ENCODE measurements around the gene FOXC1. TPM values are rescaled to one million over a fixed set of nuclear protein-coding genes. Genes with fewer than 3 reads are reported as not detected.

Gene FOXC1
- total and polyA plus RNA-seq, 10 of the 15 experiments (the other 5 are each of a cell fraction or from before 2014, with no cell fraction given) = 0.13 to 1.5 (median 0.48) TPM; not detected in 2

DNA sequence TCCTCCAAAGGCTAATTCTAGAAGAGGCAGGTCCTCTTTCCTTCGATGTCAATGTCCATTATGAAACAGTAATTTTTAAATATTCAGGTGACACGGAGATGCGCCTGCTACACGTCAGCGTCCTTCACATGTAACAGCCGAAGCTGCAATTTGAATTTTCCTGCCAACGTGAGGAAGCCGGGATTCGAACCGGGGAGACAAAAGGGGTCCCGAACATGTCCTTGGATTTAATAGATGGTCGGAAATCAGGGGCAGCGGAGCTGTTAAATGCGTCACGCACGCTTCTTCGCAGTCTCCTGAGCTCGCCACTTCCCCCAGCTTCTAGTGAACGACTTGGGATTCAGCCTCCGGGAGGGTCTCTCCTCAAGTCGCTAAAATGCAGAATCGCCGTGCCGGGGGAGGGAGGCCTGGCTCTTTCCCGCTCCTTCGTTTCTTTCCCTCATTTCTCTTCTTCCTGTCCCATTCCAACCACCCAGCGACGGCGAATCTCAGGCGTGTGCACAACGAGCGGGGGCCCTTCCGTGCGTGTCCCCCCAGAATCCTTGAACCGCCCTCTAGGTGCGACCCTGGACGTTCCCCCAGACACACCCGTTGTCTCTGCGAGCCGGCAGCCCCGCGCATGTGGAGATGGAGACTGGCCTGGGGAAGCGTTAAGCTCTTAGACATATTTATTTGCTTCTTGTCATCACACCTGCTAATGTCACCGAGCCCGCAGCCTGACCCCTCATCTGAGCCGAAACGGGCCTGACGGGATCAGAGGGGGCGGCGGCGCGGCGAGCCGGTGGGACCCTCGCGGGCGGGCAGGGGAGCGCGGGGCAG lies 1.3 kb upstream of the FOXC1 start:
- CTCF ChIA-PET = interaction anchor here (1.3 to 3.4 kb wide), 4 partner anchors 12 to 600 kb away, joined by 3 to 25 read pairs (median 11); no protein-coding TSS in a partner anchor
- TF ChIP-seq YY1 (IDR thresholded peaks at IDR 0.05; ENCODE audit: low read depth, low read length) = no peak
- no peak for TF ChIP-seq CREM (IDR thresholded peaks at IDR 0.05; ENCODE audit: low read depth)
- no peak for TF ChIP-seq FOXK2 (IDR thresholded peaks at IDR 0.05)
- TF ChIP-seq WRNIP1 (IDR thresholded peaks at IDR 0.05; ENCODE audit: borderline replicate concordance, low read depth, low read length) = no peak
- no peak for TF ChIP-seq STAT1 (conservative IDR thresholded peaks at IDR 0.05)
- TF ChIP-seq TARDBP (IDR thresholded peaks at IDR 0.05; ENCODE audit: borderline replicate concordance) = no peak
- no peak for TF ChIP-seq MTA2 (IDR thresholded peaks at IDR 0.05; ENCODE audit: low read depth)
- TF ChIP-seq HDAC2 (IDR thresholded peaks at IDR 0.05) = no peak
- no peak for TF ChIP-seq KDM1A (IDR thresholded peaks at IDR 0.05; ENCODE audit: borderline replicate concordance)
- no peak for TF ChIP-seq POLR2A (IDR thresholded peaks at IDR 0.05; ENCODE audit: low read depth, low read length)
- no peak for TF ChIP-seq ZNF207 (IDR thresholded peaks at IDR 0.05; ENCODE audit: borderline replicate concordance)
- TF ChIP-seq, protein P1, sequence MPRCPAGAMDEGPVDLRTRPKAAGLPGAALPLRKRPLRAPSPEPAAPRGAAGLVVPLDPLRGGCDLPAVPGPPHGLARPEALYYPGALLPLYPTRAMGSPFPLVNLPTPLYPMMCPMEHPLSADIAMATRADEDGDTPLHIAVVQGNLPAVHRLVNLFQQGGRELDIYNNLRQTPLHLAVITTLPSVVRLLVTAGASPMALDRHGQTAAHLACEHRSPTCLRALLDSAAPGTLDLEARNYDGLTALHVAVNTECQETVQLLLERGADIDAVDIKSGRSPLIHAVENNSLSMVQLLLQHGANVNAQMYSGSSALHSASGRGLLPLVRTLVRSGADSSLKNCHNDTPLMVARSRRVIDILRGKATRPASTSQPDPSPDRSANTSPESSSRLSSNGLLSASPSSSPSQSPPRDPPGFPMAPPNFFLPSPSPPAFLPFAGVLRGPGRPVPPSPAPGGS (IDR thresholded peaks at IDR 0.05; ENCODE audit: borderline replicate concordance, insufficient read depth, low read depth, low read length, poor library complexity, severe bottlenecking) = no peak
- no peak for TF ChIP-seq SMAD5 (IDR thresholded peaks at IDR 0.05; ENCODE audit: low read depth)
- TF ChIP-seq PAX5 (IDR thresholded peaks at IDR 0.05; ENCODE audit: borderline replicate concordance, low read depth, low read length) = no peak
- TF ChIP-seq NR2F1 (conservative IDR thresholded peaks at IDR 0.05) = no peak
- TF ChIP-seq EZH2 (IDR thresholded peaks at IDR 0.05; ENCODE audit: borderline replicate concordance, control insufficient read depth, low read depth, low read length) = no peak
- TF ChIP-seq RCOR1 (conservative IDR thresholded peaks at IDR 0.05; ENCODE audit: low read depth, low read length) = no peak
- no TSS peak for BruUV-seq (replicated peaks)
- FAIRE-seq = no peak
- H2AFZ ChIP-seq (ENCODE audit: control insufficient read depth, low read depth, low read length) = no peak overlapping the region
- 13% methylated on average over 52 of the region's 59 CpGs for WGBS (ENCODE audit: insufficient coverage, insufficient replicate concordance, low lambda C conversion rate, missing lambda C conversion rate)
- RAD21 ChIA-PET (ENCODE audit: unreplicated experiment) = interaction anchor here (0.8 to 2.3 kb wide), 3 partner anchors 11 to 840 kb away, joined by 3 to 8 read pairs (median 4); no protein-coding TSS in a partner anchor
- in situ Hi-C loops (cut with MboI) = loop anchor here (5.0 kb wide), 1 partner anchor 584 kb away; no protein-coding TSS in a partner anchor
- H4K20me1 ChIP-seq (ENCODE audit: control insufficient read depth, insufficient read depth) = 0 out of 2 replicates have a peak, but pooled peaks cover 3% of the 10 kb centered on the region
- no peaks in the 10 kb centered on the region for H3K79me2 ChIP-seq (ENCODE audit: control insufficient read depth, insufficient read depth, low read length)
- H3K27ac ChIP-seq (ENCODE audit: control insufficient read depth, insufficient read depth) = no peak overlapping the region
- SMC1A ChIA-PET (ENCODE audit: uncharacterized antibody, unreplicated experiment) = interaction anchor here (1.0 kb wide), 1 partner anchor 496 kb away, joined by 4 read pairs; no protein-coding TSS in a partner anchor
- H3K9ac ChIP-seq (ENCODE audit: control insufficient read depth, insufficient read depth, low read length) = no peak overlapping the region
- peaks cover 10% of the 10 kb centered on the region for H3K4me1 ChIP-seq (ENCODE audit: control insufficient read depth, insufficient read depth, low read length)
- no peak for DNase-seq (ENCODE audit: low read depth, low spot score)
- H3K4me2 ChIP-seq (ENCODE audit: control insufficient read depth, insufficient read depth) = peak overlapping the region; percentile 63; the same call in 1 of the 2 replicates
- POLR2A ChIA-PET = no interaction called here
- no peak for ATAC-seq
- no peak overlapping the region; the same call in 1 of the 2 replicates for H3K4me3 ChIP-seq
- H3K9me3 ChIP-seq (replicated peaks; ENCODE audit: control insufficient read depth, insufficient read depth, low read length) = no peaks in the 10 kb centered on the region
- H3K36me3 ChIP-seq (ENCODE audit: control insufficient read depth in 2 of 2, insufficient read depth in 2 of 2, low read length in 1 of 2) = no peaks in the 10 kb centered on the region
- peaks cover 27 to 45% of the 10 kb centered on the region in 2 experiments for H3K27me3 ChIP-seq (replicated peaks in 1 of 2; ENCODE audit: control insufficient read depth in 2 of 2, insufficient read depth in 2 of 2, low read length in 1 of 2)
- intact Hi-C loops (cut with micrococcal nuclease; ENCODE audit: unreplicated experiment) = loop anchor here (10.0 kb wide), 1 partner anchor 166 kb away; no protein-coding TSS in a partner anchor

Data from GM12878 (cell line).